Measurements from ENCODE around the gene TTC39A.

DNA sequence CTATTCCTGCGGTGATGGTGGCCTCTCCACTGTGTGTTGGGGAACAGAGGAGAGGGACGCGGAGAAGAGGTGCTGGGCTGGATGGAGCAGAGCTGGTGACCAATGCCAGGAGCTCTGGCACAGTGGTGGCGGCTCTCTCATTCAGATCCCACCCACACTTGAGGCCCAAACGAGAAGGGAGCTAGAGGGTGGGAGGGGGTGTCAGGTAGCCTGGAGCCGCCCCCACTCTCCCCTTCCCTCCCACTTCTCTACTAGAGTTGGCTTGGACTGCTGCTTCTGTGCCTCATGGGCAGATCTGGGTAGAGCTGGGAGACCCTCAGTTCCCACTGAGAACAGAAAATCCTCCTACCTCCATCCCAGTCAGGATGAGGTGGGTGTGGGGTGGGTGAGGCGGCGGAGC, 3.5 kb downstream of the TTC39A start:
- TF ChIP-seq, protein P1, sequence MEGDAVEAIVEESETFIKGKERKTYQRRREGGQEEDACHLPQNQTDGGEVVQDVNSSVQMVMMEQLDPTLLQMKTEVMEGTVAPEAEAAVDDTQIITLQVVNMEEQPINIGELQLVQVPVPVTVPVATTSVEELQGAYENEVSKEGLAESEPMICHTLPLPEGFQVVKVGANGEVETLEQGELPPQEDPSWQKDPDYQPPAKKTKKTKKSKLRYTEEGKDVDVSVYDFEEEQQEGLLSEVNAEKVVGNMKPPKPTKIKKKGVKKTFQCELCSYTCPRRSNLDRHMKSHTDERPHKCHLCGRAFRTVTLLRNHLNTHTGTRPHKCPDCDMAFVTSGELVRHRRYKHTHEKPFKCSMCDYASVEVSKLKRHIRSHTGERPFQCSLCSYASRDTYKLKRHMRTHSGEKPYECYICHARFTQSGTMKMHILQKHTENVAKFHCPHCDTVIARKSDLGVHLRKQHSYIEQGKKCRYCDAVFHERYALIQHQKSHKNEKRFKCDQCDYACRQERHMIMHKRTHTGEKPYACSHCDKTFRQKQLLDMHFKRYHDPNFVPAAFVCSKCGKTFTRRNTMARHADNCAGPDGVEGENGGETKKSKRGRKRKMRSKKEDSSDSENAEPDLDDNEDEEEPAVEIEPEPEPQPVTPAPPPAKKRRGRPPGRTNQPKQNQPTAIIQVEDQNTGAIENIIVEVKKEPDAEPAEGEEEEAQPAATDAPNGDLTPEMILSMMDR (IDR thresholded peaks at IDR 0.05), result no peak
- no peak for TF ChIP-seq EZH2 (IDR thresholded peaks at IDR 0.05; ENCODE audit: borderline replicate concordance, insufficient read depth, low read depth, low read length, poor library complexity, severe bottlenecking)
